Ovary (tissue), 9 donors: ENCODE data around the gene LPAR2. TPM values are rescaled to one million over a fixed set of nuclear protein-coding genes. Genes with fewer than 3 reads are reported as not detected.
"Not testable (repeated sequence)": the region's sequence is repeated elsewhere in the genome, so short reads cannot be mapped to it uniquely, and the experiment has no call there.

Experiments
- DNase-seq, 5 donors: peaks; one replicate each; pipeline ENCODE4 v3.0.0-alpha.2; 2019 to 2020
- H3K27ac ChIP-seq, 2 donors: fragments of 200-600 bp; one replicate each; pipeline versions ENCODE4 v1.5.1 to v1.8.0; 2019 to 2022
- H3K27me3 ChIP-seq: fragments of 200-600 bp; one replicate; pipeline ENCODE4 v1.8.0; 2022
- H3K36me3 ChIP-seq: fragments of 200-600 bp; sonication (generic); one replicate; pipeline ENCODE4 v1.5.1; 2019
- H3K4me1 ChIP-seq: one replicate; pipeline ENCODE4 v1.8.1; 2013; ENCODE audit warnings: mild to moderate bottlenecking, moderate library complexity; ENCODE audit not compliant: insufficient read depth
- H3K4me3 ChIP-seq: fragments of 200-600 bp; sonication (generic); one replicate; pipeline ENCODE4 v1.5.1; 2017
- H3K9me3 ChIP-seq, 2 donors: fragments of 200-600 bp in 1 of 2; sonication (generic) in 1 of 2; one replicate each; pipeline versions ENCODE4 v1.5.1 to v1.8.1; 2013 to 2019; ENCODE audit warnings: mild to moderate bottlenecking in 1 of 2, moderate library complexity in 1 of 2
- EP300 ChIP-seq: sonication (generic); formaldehyde crosslinking; IDR thresholded peaks from one replicate; pipeline ENCODE4 v1.6.1; 2017; ENCODE audit warnings: antibody characterized with exemption
- POLR2A ChIP-seq: fragments of 450-650 bp; IDR thresholded peaks from one replicate; pipeline ENCODE4 v1.6.1; 2017; ENCODE audit warnings: antibody characterized with exemption, mild to moderate bottlenecking, moderate library complexity
- WGBS, 3 donors: extraction: QIAGEN DNeasy Blood & Tissue Kit in 1 of 3; methylation state at CpG; one replicate each; pipeline versions ENCODE4 v1.1.5 to v1.1.7; 2013 to 2017; 5-methylcytosine and 5-hydroxymethylcytosine counted together
- intact Hi-C, 4 donors: fragments of 100-400 bp; cut with DNase I; formaldehyde crosslinking; loops; one replicate each; pipeline versions ENCODE4 v1.11.0 to v1.15.1; 2022 to 2023
- polyA plus RNA-seq, 2 donors: library from polyadenylated mRNA; stranded (reverse); fragments of 200-250 nt in 1 of 2; fragments of 350-450 nt in 1 of 2; fragmentation: Illumina TruSeq in 1 of 2; extraction: RNeasy Lipid Tissue Mini Kit (QIAGEN cat#74804) in 1 of 2; gene quantifications; one replicate each; pipeline ENCODE4 v1.2.3, GENCODE V29; 2013 to 2014
- total RNA-seq, 7 donors: library from RNA; depleted of rRNA in 2 of 7; stranded (reverse); fragments of >200 nt in 2 of 7; fragmentation: NEBNext Ultra II Directional in 3 of 7; extraction: Animal tissue kit (Norgen Biotek cat#: 25700) in 3 of 7; gene quantifications; one replicate each; pipeline versions ENCODE4 v1.1.0 to v1.2.4, GENCODE V29; 2016 to 2023
- TF ChIP-seq, protein P1 (sequence below), 3 donors: fragments of 450-650 bp in 2 of 3; fragments of 200-600 bp in 1 of 3; IDR thresholded peaks; one replicate each; pipeline versions ENCODE4 v1.5.1 to v1.8.0; 2016 to 2022; ENCODE audit warnings: antibody characterized with exemption in 3 of 3, mild to moderate bottlenecking in 1 of 3
- donor health status: DM: no; HTN: no; CAD: no; lungs with moderate emphysema.
- donor health status: DM: no; HTN: no; CAD: no.
- donor health status: Bipolar disorder and iron deficiency.
- donor health status: DM: yes; HTN: yes; CAD: no.
- donor health status: DM: no; HTN: no; CAD: no.
- donor health status: DM: yes; HTN: yes; CAD: no.

LPAR2 gene
- total and polyA plus RNA-seq, 9 donors = 3.2 to 17.0 (median 7.3) TPM

DNA sequence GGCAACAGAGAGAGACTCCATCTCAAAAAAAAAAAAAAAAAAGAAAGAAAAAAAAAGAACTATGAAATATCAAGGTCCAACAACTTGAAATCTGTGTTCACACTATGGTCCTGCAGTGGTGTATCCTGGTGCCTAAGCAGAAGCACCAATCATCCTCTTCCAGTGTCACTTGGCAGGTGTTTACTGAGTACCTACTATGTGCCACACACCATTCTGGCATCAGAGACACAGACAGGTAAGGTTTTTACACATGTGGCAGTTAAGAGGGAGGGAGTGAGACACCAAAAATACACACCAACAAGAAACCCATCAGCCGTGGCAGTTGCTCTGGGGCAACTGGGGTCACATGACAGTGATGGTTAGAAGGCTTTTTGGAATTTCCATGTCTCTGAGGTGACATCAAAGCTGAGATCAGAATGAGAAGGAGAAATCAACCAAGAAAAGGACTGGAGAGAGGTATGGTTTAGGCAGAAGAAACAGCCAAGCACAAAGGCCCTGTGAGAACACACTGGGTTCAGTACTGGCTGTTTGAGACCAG, 27.2 kb downstream of the LPAR2 start:
- no peak for DNase-seq
- no peaks in the 10 kb centered on the region for H3K4me1 ChIP-seq
- no peaks in the 10 kb centered on the region for H3K9me3 ChIP-seq
- H3K27ac ChIP-seq = no peak overlapping the region
- H3K4me3 ChIP-seq = no peak overlapping the region
- H3K36me3 ChIP-seq = no peaks in the 10 kb centered on the region
- WGBS, 3 donors = 75 to 88% (median 75%) methylated on average over 1 of the region's 1 CpG
- H3K27me3 ChIP-seq = no peaks in the 10 kb centered on the region
- no peak for TF ChIP-seq EP300
- TF ChIP-seq POLR2A = no peak
- TF ChIP-seq, protein P1, sequence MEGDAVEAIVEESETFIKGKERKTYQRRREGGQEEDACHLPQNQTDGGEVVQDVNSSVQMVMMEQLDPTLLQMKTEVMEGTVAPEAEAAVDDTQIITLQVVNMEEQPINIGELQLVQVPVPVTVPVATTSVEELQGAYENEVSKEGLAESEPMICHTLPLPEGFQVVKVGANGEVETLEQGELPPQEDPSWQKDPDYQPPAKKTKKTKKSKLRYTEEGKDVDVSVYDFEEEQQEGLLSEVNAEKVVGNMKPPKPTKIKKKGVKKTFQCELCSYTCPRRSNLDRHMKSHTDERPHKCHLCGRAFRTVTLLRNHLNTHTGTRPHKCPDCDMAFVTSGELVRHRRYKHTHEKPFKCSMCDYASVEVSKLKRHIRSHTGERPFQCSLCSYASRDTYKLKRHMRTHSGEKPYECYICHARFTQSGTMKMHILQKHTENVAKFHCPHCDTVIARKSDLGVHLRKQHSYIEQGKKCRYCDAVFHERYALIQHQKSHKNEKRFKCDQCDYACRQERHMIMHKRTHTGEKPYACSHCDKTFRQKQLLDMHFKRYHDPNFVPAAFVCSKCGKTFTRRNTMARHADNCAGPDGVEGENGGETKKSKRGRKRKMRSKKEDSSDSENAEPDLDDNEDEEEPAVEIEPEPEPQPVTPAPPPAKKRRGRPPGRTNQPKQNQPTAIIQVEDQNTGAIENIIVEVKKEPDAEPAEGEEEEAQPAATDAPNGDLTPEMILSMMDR (IDR thresholded peaks at IDR 0.05) = no peak
- intact Hi-C loops = no loop called here

DNA sequence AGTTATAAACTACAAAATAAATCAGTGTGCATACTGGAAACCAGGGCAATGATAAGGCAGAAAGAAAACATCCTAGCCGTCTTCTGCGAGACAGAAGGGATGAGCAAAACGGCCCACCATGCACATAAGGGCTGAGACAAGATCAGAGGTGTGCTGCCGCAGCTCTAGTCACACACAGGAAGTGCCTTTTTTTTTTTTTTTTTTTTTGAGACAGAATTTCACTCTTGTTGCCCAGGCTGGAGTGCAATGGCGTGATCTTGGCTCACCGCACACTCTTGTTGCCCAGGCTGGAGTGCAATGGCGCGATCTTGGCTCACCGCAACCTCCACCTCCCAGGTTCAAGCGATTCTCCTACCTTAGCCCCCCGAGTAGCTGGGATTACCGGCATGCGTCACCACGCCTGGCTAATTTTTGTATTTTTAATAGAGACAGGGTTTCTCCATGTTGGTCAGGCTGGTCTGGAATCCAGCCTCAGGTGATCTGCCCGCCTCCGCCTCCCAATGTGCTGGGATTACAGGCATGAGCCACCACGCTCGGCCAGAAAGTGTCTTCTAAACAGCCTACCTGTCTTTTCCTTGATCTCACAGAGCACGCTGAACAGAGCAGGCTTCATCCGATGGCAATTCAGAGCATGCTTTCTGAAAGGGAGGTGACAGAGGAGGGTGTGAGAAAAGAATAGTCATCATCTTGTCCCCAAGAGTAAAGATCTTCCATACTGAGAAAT, 29.1 kb downstream of the LPAR2 start:
- H3K4me3 ChIP-seq, H3K27ac ChIP-seq, H3K36me3 ChIP-seq, H3K9me3 ChIP-seq, H3K27me3 ChIP-seq, H3K4me1 ChIP-seq, intact Hi-C loops, DNase-seq: not testable (repeated sequence)
- 92 to 93% (median 92%) methylated on average over 20 of the region's 20 CpGs for WGBS, 3 donors

DNA sequence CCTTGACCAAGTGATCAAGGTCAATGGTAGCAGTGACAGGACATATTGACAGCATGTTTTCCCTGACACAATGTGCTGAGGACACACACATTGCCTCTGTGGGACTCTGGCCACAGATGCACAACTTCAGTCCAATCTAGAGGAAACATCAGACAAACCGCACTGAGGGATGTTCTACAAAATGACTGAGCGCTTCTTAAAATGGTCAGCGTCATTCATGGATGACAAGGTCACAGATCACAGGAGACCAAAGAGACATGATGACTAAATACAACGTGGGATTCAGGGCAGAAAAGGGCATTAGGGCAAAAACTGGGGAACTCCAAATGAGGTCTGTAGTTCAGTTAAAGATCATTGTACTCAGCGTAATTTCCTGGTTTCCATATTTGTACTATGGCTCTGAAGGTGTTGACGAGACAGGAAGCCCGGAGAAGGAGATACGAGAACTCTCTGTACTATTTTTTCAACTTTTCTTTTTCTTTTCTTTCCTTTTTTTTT, 30.2 kb downstream of the LPAR2 start:
- Histone ChIP-seq H3K27ac (no peak overlapping the region), H3K27me3 (no peaks in the 10 kb centered on the region), H3K9me3 (no peaks in the 10 kb centered on the region), H3K4me1 (no peaks in the 10 kb centered on the region), H3K36me3 (no peaks in the 10 kb centered on the region), H3K4me3 (no peak overlapping the region)
- no peak for DNase-seq
- intact Hi-C loops = no loop called here
- 83 to 88% (median 84%) methylated on average over 8 of the region's 8 CpGs for WGBS, 3 donors
- TF ChIP-seq EP300 (no peak), POLR2A (no peak)
- TF ChIP-seq, protein P1 (IDR thresholded peaks at IDR 0.05) = no peak

DNA sequence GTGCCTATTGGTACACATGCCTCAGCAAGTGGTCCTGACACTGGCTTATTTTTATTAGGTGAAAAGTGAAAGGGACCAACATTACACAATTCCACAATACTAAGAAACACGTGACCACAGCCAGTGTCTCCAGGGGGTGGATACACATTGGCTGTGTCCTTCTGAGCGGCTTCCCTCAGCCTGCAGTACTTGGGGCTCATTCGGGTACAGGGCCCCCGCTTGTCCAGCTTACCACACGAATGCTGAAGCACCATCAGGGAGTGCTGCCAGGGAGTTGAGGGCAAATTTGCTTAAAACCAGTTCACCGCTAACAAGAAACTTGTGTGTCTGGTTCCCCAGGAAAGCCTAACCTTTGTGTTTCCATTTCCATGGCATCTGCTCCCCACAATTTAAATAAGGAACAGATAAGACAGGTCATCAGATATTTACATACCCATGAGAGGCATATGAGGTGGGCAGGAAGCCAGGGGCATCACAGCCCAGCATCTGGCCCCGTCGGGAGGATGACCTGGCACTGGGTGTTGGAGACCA, 32.8 kb downstream of the LPAR2 start:
- WGBS, 3 donors = 67 to 82% (median 72%) methylated on average over 8 of the region's 8 CpGs

More for the DNA sequence above, 32.8 kb downstream of the LPAR2 start:
- no peaks in the 10 kb centered on the region for H3K9me3 ChIP-seq
- intact Hi-C loops = no loop called here
- no peak overlapping the region for H3K27ac ChIP-seq
- H3K27me3 ChIP-seq = no peaks in the 10 kb centered on the region
- DNase-seq = no peak
- no peak for TF ChIP-seq EP300
- TF ChIP-seq POLR2A = no peak
- TF ChIP-seq, protein P1 (IDR thresholded peaks at IDR 0.05) = no peak
- no peak overlapping the region for H3K4me3 ChIP-seq
- H3K4me1 ChIP-seq = no peaks in the 10 kb centered on the region
- H3K36me3 ChIP-seq = no peaks in the 10 kb centered on the region
